SW 1271 (cell line): ENCODE data around the gene CHKB.

ENCODE experiments used
- DNase-seq, 2 experiments: peaks; one replicate each; lab custom pipeline; 2025; lab: John Stamatoyannopoulos, UW

Gene CHKB

DNA sequence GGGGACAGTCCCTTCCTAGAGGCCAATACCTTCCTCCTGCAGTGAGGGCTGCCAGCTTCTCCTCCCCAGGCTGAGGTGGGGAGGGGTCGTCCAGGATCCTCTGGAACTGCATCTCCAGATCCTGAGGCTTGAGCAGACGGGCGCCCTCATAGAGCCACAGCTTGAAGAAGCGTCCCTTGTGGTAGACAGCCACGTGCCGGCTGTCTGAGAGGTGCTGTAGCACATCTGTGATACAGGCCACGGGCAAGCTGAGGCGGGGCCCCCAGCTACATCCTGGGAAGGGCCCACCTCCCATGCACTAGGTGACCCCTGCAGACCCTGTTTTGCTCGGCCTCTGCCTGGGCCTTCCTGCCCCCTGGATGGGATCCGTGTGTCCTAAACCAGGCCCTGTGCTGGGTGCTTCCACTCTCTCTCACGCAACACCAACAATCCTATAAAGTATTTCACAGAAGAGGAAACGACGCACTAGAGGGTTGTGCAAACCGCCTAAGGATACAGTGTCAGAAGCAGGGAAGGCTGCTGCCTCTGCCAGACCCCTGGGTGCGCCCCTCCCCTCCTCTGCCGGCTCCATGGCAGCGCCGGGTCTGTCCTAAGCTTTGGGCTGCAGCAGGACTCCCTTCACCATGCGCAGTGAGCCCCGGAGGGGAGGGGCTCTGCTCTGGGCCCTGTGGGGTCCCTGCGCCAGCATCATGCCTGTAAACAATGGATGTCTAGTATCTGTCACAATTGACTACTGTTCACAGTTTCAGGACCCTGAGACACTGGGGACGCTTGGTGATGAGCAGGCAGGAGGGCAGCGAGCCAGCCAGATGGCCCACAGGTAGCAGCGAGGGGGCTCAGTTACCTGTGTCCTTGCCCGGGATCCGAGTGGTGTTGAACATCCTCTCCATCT lies 8.9 kb downstream of the CHKB start:
- DNase-seq, result no peak

GRCh38 chr22:50572965-50573364 lies 9.7 kb downstream of the CHKB start:
- no peak for DNase-seq

DNA sequence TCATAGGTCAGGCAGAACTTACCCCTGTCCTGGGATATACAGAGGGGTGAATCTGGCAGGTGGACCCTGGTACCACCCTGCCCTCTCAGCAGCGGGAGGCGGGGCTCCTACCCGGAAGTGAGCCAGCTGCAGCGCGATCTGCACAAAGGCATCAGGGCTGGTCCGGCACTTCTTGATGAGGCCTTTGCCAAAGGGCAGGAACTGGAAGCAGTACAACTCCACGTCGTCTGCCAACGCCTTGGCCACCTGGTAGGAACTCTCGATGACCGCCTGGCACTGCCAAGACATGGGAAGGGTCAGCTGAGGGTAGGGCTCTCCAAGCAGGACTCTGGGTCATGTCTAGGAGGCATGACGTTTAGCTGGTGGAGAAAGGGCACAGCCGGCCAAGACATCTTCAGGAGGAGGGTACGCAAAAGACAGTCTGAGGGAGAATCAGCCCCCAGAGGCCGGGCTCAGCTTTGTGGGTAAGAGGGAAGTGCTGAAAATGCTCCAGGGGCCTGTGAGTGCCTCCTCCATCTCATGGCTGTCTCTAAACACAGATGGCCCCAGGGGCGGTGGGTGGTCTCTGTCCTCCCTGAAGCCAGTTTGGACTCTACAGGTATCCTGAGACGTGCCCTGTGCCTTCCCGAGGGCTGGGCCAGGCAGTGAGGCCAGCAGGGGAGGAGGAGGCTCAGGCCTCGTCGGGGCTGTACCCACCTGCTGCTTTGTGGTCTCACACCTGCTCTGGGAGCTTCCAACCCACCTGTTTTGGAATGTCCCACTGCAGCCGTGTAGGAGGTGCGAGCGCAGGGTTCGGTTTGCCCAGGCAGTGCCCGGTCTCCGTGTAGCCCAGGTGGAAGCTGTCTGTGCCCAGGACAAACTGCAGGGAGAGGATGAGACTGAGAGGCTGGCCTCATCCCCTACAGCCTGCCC lies 11.1 kb downstream of the CHKB start:
- DNase-seq, result no peak

- DNase-seq, result no peak
These were observed 11.8 kb downstream of the CHKB start for GRCh38 chr22:50570861-50571260.

DNA sequence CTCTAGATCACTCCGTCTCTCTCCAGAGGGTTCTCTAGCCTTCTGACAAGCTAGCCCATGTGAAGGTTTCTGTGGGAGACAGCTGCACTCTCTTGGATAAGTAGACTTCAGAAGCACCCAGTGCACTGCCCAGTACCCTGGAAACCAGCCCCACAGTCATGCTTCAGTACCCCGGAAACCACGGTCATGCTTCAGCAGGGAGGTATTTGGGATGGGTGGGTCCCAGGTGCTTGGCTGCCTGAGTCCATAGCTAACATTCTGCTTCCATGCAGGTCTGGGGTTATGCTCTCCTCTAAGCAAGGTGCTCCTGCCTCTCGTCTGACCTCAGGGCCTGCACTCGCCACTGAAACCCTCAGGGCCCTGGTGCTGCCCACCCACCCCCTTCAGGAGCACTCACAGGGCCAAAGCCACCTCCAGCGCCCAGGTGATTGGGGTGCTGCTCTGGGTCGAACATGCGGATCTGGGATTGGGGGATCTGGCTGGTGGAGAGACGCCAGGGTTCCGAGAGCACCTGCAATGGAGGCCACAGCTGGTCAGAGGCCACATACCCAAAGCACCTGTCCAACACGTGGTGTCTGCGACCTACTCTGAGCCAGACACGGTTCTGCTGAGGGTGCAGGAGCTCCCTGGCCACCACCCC lies 12.6 kb downstream of the CHKB start:
- DNase-seq, result no peak

- DNase-seq, result no peak
These were observed 13.6 kb downstream of the CHKB start for GRCh38 chr22:50569041-50569459.

DNA sequence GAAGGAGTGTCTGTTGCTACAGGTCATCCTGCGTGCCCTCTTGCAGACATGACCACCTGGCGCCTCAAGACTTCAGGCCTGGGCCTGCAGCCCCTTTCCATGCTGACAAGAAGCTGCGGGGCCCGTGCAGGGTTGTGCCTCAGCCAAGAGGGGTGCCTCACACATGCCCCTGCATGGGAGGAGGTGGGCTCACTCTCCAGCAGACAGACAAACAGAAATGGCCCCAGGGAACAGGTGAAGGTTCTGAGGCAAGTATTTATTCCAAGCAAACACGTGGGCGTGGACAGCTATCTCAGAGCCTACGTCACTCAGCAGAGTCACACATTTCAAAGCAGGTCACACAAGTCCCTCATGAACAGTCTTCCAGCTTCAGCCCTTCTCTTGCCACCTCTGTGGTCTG lies 14.0 kb downstream of the CHKB start:
- DNase-seq, result no peak

DNA sequence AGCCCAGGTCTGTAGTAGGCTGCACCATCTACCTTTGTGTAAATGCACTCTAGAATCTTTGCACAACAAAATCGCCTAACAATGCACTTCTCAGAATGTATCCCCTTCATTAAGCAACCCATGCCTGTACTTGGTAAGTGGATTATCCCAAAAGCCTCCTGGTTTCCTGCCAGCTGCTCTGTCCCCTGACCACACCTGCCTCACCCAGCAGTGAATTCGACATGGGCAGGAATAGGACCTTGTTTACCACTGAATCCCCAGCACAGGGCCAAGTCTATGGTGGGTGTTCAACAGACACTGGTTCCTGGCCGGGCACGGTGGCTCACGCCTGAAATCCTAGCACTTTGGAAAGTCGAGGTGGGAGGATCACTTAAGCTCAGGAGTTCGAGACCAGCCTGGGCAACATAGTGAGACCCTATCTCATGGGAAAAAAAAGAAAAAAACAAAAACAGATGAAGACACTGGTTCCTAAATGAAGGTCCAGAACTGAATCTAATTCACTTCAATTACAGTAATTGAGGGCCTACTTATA lies 14.9 kb downstream of the CHKB start:
- no peak for DNase-seq

DNA sequence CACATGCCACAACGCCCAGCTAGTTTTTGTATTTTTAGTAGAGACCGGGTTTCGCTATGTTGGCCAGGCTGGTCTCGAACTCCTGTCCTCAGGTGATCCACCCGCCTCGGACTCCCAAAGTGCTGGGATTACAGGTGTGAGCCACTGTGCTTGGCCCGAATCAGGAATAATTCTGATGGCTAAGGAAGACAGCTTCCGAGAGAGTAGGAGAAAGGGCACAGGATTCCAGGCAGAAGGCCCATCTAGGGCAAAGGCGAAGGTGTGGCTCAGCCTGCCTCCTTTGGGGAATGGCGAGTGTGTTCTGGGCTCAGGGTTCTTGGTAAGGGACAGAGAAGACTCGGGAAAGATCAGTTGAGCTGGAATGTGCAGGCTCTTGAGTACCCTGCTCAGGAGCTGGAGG lies 18.4 kb downstream of the CHKB start:
- no peak for DNase-seq

DNA sequence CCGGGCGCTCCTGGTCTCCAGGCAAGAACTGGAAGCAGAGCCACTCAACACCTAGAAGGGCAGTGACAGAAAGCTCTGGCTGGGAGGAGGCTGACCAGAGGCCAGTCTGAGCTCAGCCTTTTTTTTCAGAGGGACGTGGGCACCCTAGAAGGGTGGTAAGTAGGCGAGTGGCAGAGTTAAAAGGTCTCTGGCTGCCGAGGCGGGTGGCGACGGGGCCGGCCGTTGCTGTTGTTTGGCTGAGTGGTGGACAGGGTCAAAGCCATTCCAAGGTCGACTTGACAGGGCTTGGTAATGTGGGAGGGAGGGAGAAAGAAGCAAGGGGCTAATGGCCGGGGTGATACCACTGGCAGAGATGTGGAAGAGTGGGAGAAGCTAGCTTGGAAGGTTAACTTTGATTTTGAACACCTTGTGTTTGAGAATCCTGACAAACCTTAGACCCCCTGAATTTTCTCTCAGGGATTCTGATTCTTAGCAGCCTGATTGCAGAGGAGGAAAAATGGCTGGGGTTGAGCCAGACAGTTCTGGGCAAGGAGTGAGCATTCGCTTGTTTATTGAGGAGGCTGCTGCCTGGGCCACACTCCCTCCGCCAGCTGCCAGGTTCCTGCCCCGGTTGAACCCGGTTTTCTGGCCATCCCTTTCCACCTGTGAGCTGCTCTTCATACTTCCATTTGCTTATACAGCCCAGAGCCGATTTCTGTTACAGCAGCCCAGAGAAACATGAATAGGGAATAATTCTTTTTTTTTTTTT lies 19.1 kb downstream of the CHKB start:
- no peak for DNase-seq

DNA sequence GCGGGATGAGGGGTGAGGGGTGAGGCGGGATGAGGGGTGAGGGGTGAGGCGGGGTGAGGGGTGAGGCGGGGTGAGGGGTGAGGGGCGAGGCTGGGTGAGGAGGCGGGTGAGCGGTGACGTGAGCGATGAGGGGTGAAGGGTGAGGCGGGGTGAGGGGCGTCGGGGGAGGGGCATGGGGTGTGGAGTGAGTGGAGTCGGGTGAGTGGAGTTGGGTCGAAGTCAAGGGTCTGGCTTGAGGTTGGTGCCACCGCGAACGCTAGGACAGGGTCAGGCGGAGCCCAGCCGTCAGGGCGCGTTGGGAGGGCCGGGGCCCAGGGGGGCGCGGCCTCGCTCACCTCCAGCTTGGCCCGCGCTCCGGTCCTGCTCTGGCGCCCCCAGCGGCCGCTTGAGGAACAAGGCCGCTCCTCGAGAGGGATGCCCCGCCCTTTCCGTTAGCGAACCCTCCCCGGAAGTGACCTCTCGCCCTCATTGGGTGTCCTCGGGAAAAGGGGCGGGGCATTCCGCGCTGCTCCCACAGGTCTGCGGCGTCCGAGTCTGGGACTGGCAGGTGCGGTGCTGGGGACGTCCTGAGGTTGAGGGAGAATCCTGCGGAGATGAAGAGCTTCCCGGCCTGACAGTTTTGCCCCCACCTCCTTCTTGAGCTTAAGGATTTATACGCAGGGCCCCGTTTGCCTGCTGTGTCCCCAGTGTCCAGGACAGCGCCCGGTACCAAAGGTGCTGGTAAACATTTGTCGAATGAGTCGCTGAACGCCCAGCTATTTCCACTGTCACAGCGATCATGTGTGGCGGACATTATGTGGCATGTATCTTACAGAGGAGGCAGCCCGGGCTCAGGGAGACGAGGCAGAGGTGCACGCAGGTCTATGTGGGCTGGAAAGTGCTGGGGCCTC lies 19.9 kb downstream of the CHKB start, which contains the start of gene SYCE3:
Gene SYCE3, minus strand, starts transcription at position 397 of the 890 bp plus-strand sequence. CDS start 6,514 bp downstream, outside the sequence.
- DNase-seq, result peak; percentile 73 to 87

- DNase-seq, result no peak
These were observed 21.0 kb downstream of the CHKB start for GRCh38 chr22:50561401-50562358.

DNA sequence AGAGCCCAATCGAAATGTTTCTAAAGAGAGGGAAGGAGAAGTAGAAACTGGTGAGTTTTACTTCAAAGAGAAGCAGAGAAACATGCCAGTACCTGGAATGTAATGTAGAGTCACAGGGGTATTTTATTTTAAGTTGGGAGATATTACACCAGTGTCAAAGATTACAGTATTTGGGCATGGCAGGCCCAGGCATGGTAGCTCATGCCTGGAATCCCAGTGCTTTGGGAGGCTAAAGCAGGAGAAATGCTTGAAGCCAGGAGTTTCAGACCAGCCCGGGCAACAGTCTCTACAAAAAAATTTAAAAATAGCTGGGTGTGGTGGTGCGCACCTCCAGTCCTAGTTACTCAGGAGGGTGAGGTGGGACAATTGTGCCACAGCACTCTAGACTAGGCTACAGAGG lies 22.6 kb downstream of the CHKB start:
- DNase-seq, result no peak

- DNase-seq, result no peak
These were observed 25.9 kb downstream of the CHKB start for GRCh38 chr22:50556703-50557102.

DNA sequence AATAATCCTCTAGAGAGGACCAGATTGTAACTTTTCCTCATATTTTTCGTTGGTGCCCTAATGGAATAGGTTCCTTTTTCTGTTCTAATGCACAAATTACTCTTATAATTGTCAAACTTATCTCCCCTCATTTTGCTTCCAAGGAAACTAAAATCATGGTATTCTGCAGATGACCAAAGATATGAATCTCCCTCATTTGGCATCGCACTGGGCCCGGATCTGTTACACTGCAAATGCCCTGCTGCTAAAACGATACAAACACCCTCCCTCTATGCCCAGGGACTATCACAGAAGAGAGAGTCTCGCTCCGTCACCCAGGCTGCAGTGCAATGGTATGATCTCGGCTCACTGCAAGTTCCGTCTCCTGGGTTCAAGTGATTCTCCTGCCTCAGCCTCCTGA lies 29.3 kb downstream of the CHKB start:
- no peak for DNase-seq

- DNase-seq, result no peak
These were observed 31.4 kb downstream of the CHKB start for GRCh38 chr22:50551160-50551752.

DNA sequence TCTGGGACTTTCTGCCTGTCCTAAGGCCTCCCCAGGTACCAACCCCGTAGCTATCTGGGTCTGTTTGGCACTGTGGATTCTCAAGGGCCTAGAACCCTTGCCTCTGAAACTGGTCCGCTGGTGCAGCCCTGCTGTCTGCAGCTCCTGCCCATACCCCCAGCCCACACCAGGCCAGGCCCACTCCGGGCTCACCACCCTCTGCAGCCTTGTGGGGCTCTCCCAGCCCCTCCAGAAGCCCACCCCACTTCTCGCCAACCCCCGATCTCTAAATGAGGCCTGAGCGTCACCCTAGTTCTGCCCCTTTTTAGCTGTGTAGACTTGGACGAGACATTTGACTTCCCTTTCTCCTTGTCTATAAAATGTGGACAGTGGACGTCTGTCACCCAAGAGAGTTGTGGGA lies 32.3 kb downstream of the CHKB start:
- no peak for DNase-seq

DNA sequence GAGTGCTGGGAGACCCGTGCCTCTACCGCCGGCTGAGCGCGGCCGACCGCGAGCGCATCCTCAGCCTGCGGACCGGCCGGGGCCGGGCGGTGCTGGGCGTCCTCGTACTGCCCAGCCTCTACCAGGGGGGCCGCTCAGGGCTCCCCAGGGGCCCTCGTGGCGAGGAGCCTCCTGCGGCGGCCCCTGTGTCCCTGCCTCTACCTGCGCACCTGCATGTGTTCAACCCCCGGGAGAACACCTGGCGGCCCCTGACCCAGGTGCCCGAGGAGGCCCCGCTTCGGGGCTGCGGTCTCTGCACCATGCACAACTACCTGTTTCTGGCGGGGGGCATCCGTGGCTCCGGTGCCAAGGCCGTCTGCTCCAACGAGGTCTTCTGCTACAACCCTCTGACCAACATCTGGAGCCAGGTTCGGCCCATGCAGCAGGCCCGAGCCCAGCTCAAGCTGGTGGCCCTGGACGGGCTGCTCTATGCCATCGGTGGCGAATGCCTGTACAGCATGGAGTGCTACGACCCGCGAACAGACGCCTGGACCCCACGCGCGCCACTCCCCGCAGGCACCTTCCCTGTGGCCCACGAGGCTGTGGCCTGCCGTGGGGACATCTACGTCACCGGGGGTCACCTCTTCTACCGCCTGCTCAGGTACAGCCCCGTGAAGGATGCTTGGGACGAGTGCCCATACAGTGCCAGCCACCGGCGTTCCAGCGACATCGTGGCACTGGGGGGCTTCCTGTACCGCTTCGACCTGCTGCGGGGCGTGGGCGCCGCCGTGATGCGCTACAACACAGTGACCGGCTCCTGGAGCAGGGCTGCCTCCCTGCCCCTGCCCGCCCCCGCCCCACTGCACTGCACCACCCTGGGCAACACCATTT lies 33.5 kb downstream of the CHKB start:
- no peak for DNase-seq
